Measurements from ENCODE around the gene RPS6KA2. TPM values are rescaled to one million over a fixed set of nuclear protein-coding genes. Genes with fewer than 3 reads are reported as not detected.
"Not testable (repeated sequence)": the region's sequence is repeated elsewhere in the genome, so short reads cannot be mapped to it uniquely, and the experiment has no call there.

The RPS6KA2 gene
- total RNA-seq, 1 donor from 2014 or later: 2.4 TPM

DNA sequence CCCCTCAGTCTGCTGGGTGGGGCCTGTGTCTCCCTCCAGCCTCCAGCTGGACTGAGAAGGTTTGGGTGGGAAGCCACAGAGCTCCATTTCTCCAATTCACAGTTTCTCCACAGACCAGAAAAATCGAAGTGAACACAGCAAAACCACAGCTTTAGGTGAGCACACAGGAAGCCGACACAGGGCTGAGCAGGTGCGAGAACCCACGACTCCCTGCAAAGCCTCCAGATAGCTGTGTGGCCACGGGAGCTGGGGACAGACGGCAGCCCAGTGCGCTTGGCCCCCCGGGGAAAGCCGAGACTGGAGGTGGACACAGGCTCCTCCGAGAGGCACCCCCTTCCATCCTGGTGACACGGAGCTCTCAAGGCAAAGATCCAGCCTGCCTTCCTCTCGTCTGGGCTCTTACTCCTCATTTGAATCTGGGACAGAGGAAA, 215.3 kb downstream of the RPS6KA2 start:
- intact Hi-C loops (cut with micrococcal nuclease): loop anchor here (10.0 kb wide), 2 partner anchors 213 to 943 kb away; partner anchors contain the start of gene RPS6KA2

DNA sequence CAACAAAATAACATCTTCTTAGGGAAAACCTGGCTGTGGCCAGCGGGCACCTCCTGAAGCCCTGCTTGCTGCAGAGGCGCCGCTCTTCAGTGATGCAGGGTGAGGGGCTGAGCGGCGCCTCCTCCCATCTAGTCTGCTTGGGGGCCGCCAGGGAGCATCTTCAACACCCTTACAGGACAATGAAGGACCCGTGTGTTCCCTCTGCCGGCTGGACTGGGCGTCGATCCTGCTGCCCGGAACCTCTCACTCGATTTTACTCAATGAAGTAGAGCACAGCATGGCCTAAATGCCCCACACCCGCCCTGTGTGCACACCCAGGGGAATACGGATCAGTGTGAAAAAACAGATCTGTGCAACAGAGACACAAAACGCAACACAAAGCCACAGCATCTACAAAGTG, 215.8 kb downstream of the RPS6KA2 start:
- intact Hi-C loops (cut with micrococcal nuclease): loop anchor here (10.0 kb wide), 2 partner anchors 214 to 944 kb away; partner anchors contain the start of gene RPS6KA2

DNA sequence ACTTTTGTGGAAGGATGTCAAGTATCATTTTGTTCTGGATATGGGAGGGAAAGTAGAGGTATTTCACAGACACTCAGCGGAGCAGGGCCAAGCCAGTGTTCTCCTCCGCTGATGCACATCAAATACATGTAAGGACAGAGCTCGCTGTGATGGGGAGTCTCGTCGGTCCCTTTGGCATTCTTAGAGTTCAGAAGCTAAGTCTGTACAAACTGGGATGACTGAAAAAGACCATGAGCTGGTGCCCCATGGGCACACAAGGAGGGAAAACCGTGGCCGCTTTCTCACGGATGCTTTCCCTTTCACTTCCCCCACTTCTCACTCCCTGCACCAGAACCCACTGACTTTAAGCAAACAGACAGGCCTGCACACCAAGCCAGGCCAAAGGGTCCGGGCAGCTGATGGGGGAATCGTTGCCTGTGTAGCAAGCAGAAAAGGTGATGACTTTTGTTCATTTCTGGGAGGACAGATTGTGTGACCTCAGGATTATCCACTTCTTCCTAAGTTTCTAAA, 216.6 kb downstream of the RPS6KA2 start:
- intact Hi-C loops (cut with micrococcal nuclease): loop anchor here (10.0 kb wide), 2 partner anchors 214 to 944 kb away; partner anchors contain the start of gene RPS6KA2

DNA sequence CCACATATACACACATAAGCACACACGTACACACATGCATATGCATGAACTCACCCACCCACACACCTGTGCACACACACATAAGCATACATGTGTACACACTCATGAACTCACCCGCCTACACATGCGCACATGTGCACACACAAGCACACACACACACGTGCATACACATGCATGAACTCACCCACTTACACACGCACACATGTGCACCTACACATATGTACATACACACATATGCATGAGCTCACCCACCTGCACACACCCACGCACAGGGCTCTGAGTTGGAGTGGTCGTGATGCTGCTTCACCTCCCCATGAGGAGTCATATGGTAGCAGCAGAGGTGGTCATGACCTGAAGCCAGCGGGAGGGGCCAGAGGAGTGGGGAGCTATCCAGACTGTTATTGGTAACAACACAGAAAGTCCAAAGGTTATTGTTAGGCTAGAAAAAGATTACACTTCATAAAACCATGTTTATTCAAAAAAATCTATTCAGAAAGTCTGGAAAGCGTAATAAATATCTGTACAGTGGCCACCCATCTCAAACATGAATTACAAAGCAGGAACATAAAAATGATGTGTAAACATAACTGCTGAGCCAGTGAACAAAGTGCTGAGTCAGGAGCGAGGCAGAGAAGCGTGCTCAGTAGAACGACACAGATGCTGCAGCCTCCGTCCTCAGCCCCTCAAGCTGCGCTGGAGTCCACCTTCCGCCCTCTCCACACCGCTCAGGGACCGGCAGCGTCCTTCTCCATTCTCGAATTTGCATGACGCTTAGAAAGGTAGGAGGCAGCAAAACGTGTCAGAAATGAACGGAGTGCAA, 217.9 kb downstream of the RPS6KA2 start:
- intact Hi-C loops (cut with micrococcal nuclease): no loop called here

DNA sequence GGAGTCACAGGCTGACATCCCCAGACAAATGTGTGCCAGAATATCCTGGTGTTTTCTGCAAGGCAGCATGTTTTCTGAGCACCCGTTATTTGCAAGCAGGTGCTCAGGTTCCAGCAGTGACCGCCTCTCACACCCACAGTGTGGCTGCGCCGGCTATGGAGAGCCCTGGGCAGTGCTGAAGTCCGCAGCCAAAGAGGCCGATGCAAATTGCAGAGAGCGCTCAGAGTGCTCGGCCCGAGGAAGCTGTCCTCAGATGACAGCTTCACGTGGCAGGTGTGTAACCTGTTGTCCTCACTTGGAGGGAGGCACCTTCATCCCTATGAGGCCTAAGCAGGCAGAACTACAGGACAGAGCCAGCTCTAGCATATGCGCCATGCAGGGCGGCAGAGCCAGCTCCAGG, 220.9 kb downstream of the RPS6KA2 start:
- intact Hi-C loops (cut with micrococcal nuclease): no loop called here

DNA sequence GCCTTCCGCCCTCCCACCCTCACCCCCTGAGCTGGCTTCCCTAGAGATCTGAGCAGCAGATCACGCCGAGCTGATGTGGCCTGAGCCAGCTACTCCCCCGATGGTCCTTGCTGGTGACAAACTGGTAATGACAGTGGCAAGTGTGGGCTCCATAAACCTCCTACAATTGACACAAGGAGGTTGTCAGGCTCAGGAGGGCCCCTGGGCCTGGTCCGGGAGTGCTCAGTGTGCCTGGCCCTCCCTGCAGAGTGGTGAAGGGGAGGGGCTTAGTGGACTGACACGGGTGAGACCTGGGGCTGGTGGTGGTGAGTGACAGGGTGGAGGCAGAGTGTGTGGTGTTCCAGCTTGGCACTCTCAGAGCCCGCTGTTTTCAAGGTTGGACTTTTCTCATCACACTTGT, 221.7 kb downstream of the RPS6KA2 start:
- intact Hi-C loops (cut with micrococcal nuclease): no loop called here

DNA sequence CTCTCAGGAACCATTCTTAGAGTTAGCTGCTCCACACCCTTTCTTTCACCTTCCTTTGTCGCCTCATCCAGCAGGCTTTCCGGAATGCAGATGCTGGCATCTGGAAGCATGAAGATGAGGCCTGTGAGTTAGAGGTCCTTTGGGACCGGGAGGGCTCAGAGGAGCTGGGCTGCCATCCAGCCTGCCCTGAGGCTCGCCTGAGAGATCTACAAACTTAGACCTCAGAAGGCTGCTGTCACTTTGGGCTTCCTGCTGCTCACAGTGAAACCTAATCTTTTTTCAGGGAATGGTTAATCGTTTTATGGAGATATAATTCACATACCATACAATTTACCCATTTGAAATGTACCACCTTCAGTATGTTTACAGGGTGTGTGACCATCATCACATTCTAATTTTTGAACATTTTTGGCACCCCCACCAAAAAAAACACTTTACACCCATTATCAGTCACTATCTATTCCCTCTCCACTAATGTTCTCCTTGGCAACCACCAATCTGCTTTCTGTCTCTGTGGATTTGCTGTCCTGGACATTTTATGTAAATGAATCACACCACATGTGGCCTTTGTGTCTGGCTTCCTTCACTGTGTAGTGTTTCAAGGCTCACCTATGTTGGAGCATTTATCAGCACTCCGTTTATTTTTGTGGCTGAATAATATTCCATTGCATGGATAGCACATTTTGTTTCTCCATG, 224.3 kb downstream of the RPS6KA2 start:
- intact Hi-C loops (cut with micrococcal nuclease): no loop called here

DNA sequence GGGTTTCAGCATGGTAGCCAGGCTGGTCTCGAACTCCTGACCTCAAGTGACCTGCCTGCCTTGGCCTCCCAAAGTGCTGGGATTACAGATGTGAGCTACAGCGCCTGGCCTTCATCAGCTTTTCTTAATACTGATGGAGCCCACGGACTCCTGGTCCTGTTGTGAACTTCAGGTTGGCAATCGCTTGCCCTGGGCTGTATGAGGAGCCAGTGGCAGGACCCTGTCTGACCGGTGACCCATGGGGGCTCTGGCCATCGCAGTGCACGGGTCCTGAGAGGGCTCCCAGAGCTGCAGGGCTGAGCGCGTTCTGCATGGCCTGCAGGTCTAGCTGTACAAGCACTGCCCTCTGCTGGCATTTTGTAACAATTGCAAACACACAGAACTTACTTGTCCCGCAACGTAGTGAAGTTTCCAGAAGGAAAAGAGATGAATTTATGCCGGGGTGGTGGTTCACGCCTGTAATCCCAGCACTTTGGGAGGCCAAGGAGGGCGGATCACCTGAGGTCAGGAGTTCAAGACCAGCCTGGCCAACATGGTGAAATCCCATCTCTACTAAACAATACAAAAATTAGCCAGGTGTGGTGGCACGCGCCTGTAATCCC, 226.3 kb downstream of the RPS6KA2 start:
- intact Hi-C loops (cut with micrococcal nuclease): loop anchor here (1.0 kb wide), 2 partner anchors 87 to 125 kb away; no protein-coding TSS in a partner anchor

DNA sequence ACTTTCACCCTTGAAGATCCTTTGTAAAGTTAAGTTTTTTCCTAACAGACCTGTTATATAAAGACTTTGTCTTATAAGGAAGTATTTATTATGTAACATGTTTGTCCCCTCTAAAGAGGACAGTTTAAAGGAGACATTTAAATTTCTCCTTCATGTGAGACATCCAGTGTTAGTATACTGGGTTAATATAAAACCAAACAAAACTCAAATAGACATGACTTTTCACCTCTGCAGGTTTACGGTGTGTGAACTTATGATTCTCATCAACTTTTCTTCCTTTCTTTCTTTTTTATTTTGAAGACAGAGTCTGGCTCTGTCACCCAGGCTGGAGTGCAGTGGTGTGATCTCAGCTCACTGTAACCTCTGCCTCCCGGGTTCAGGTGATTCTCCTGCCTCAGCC, 226.9 kb downstream of the RPS6KA2 start:
- intact Hi-C loops (cut with micrococcal nuclease): loop anchor here (1.0 kb wide), 2 partner anchors 87 to 125 kb away; no protein-coding TSS in a partner anchor

DNA sequence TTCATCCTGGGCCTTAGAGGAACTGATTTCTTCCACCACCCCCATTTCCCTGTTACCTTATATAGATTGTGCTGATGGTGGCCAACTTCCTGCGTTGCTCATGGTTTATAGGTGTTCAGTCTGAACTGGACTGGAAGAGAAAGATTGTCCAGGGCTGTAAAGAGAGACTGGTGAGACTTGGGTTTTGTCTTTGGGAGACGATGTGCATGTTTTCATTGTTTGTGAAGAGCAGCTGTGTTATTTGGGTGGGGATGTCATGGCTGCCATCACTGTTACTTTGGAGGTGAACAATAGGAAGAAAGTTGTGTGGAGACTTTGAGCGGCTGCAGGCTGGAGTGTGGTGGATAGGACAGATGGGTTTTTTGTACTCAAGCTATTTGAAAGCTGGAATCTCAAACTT, 228.7 kb downstream of the RPS6KA2 start:
- intact Hi-C loops (cut with micrococcal nuclease): no loop called here

DNA sequence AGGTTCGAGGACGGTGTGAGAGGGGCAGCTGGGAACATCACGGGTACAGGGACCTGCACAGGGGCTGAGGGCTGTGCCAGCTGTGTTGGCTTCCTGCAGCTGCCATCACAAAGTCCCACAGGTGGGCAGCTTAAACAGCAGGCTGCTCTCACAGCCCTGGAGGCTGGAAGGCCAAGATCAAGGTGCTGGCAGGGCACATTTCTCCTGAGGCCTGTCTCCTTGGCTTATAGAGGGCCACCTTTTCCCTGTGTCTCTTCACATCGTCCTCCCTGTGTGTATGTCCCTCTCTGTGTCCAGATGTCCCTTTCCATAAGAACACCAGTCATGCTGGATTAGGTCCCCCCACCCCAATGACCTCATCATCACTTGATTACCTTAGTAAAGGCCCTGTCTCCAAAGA, 229.2 kb downstream of the RPS6KA2 start:
- intact Hi-C loops (cut with micrococcal nuclease): no loop called here

DNA sequence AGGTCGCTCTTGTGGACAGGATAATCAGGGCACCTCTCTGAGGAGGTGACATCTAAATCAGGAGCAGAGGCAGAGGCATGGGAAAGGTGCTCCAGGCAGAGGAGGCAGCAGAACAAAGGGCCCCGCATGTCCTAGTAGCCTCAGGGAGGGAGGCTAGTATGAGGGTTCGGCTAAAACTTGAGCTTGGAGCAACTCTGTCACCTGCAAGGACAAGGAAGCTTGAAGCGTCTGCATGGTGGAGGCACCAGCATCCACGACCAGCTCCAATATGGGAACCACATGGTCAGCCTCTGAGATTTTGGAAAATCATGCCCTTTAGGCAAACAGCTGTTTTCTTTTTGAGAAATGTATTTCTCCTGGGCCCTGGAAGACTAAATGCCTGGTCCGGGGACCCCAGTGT, 231.3 kb downstream of the RPS6KA2 start:
- intact Hi-C loops (cut with micrococcal nuclease): no loop called here

DNA sequence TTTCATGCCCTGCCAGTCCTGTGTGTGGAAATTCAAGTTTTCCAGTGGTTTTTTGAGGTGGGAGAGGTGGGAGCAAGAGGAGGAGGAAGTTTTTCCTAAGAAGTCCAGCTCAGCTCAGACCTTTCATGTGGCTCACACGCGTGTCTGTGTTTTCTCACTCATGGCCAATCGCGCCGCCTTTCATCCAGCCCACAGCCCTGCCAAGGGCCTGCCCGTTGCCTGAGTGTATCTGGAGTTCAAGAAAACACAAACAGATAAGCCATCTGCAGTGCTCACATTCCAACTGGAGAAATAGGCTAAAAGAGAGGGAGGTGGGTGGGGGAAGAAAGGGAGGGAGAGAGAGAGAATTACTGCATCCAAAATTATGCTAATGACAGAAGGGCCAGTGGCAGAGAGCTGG, 231.7 kb downstream of the RPS6KA2 start:
- intact Hi-C loops (cut with micrococcal nuclease): no loop called here

DNA sequence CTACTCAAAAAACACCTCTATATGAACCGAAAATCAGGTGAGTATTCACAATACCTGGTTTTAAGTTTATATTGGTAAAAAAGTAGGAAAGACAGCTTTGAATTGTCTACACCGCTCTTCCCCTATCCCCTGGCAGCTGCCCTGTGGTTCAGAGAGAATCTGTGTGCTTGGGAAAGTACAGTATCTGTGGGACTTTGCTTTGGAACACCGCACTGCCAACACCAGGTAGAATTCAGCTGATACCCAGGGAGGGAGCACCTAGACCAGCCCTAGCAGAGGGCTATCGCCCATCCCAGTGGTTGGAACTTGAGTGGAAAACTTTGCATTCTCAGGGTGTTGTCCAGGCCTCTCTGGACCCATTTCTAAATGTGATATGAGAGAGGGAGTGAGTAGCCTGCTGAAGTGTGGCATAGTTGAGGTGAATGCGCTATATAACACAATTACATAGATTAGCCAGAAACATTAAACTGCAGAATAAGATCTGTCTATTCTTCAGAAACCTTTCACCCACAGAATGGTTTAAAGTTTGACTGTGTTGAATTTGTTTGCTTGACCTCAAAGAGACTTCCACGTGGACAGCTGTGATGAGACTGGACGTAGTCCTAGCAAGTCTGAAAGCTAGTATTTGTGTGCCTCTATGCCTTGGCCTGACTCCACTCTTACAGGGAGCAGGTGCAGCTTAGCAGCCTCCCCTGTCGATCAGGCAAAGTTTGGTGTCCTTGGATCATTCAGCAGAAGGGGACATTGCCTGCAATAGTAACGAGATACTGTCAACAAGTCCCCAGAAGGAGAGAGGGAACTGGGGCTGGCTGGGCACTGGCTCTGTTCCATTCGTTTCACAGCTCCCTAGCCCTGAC, 232.8 kb downstream of the RPS6KA2 start:
- intact Hi-C loops (cut with micrococcal nuclease): no loop called here

DNA sequence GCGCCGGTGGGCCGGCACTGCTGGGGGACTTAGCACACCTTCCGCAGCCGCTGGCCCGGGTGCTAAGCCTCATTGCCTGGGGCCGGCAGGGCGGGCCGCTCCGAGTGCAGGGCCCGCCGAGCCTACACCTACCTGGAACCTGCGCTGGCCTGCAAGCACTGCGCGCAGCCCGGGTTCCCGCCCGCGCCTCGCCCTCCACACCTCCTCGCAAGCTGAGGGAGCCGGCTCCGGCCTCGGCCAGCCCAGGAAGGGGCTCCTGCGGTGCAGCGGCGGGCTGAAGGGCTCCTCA, 233.6 kb downstream of the RPS6KA2 start:
- intact Hi-C loops (cut with micrococcal nuclease): no loop called here

DNA sequence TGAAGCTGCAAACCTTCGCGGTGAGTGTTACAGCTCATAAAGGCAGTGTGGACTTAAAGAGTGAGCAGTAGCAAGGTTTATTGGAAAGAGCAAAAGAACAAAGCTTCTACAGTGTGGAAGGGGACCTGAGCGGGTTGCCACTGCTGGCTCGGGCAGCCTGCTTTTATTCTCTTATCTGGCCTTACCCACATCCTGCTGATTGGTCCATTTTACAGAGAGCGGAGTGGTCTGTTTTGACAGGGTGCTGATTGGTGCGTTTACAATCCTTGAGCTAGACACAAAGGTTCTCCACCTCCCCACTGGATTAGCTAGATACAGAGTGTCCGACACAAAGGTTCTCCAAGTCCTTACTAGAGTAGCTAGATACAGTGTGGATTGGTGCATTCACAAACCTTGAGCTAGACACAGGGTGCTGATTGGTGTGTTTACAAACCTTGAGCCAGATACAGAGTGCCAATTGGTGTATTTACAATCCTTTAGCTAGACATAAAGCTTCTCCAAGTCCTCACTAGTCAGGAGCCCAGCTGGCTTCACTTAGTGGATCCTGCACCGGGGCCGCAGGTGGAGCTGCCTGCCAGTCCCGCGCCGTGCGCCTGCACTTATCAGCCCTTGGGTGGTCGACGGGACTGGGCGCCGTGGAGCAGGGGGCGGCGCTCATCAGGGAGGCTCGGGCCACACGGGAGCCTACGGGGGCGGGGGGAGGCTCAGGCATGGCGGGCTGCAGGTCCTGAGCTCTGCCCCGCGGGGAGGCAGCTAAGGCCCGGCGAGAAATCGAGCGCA, 234.1 kb downstream of the RPS6KA2 start:
- intact Hi-C loops (cut with micrococcal nuclease): not testable (repeated sequence)

DNA sequence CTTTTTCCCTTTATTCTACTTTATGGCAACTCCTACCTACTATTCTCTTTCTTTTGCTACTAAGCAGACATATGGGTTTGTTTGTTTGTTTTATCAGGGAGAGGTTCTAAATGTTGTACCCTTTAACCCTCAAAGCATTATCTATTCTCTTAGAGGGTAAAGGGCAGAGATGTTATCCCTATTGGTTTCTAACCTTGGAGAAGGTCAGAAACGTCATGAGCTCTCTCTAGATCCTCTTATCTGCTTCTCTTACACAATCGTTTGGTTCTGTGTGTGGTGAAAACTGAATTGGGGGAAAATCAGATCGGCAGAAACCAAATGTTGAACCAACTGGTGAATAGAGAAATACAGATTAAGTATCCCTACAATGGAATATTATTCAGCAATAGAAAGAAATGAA, 237.9 kb downstream of the RPS6KA2 start:
- intact Hi-C loops (cut with micrococcal nuclease): loop anchor here (10.0 kb wide), 2 partner anchors 566 to 966 kb away; partner anchors contain the start of gene RNASET2

DNA sequence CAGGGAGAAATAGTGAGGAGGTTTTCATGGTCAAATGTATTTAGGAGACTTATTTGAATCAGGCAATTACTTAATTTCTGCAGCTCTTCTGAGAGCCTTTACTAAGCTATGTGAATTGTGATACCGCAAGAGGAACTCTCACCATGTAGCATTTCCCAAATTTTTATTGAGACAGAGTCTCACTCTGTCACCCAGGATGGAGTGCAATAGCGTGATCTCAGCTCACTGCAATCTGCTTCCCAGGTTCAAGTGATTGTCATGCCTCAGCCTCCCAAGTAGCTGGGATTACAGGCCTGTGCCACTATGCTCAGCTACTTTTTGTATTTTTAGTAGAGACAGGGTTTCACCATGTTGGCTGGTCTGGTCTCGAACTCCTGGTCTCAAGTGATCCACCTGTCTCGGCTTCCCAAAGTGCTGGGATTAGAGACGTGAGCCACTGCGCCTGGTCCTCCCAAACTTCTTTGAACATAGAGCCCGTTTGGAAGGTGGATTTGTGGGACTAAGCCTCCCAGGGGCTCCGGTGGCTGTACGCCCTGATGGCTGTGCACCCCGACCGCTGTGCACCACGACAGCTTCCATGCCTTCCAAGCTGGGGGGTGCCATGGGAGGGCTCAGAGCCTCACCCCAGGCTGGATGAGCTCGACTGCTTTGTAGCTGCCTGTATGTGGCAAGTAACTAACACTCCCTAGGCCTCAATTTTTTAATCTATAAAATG, 238.6 kb downstream of the RPS6KA2 start:
- intact Hi-C loops (cut with micrococcal nuclease): loop anchor here (10.0 kb wide), 2 partner anchors 566 to 966 kb away; partner anchors contain the start of gene RNASET2

DNA sequence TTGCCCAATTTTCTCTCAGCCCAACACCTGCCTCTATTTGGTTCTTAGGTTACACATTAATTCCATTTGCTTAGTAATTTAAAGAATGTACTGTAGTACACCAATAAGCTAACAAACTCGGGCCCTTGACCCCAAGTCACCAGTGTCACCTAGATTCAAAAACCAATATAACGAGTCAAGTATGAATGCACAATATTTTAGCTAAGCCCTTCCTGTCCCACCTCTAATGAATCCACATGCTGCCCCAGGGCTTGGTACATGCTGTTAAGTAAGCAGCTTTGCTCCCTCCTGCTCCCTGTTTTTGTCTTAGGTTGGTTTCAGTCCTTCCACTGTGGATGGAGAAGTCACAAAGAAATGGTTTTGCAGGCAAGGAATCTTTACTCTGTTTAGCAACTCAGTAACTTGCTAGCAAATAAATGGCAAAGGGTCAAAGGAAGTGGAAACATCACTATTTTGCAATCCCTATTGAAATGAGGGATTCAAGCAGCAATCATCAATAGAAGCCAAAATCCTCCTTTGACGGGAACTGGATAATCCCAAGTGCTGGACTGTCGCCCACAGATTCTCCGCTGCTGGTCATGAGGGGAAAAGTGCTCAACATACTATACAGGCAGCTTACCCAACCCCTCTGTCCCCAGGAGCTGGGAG, 239.3 kb downstream of the RPS6KA2 start:
- intact Hi-C loops (cut with micrococcal nuclease): loop anchor here (10.0 kb wide), 2 partner anchors 567 to 967 kb away; partner anchors contain the start of gene RNASET2

All from T-helper 2 cell treated with Interferon-gamma antibody and Interleukin-4, amounts not matched to agents 100 ng/mL and 5 ng/mL, for 36 hours (primary cell).